GM12892 (cell line): ENCODE measurements around the gene IER5.

ENCODE experiments used
- POLR2A ChIP-seq: IDR thresholded peaks from 2 replicates; pipeline ENCODE4 v1.6.1; 2011; ENCODE audit warnings: low read depth, low read length, control low read depth
- POLR2AphosphoS5 ChIP-seq: IDR thresholded peaks from 2 replicates; pipeline ENCODE4 v1.6.1; 2011; ENCODE audit warnings: low read depth, low read length, control low read depth
- TAF1 ChIP-seq: IDR thresholded peaks from 2 replicates; pipeline ENCODE4 v1.6.1; 2011; ENCODE audit warnings: low read depth, mild to moderate bottlenecking, control low read depth, low read length, borderline replicate concordance

DNA sequence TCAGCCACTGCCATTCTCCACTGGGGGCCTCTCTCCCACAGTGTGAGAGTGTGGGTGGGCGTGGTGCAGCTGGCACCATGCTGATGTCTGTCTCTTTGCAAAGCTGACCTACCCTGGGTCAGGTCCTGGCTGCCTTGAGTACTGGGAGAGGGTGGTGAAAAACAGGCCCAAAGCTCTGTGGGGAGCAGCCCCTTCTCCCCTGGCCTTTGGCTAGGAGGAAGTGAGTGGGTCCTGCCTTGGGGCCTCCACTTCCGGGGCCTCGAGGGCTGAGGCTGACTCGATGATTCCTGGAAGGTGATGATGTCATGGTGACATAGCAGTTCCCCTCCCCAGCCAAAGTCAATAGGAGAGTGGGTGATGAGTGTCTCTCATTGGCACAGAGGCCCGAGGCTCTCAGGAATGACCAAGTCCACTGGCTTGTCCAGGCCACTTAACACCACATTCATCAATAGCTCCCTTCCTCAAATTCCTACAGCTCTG, 53.0 kb downstream of the IER5 start:
- TF ChIP-seq POLR2A (no peak), POLR2AphosphoS5 (no peak), TAF1 (no peak)
